MCF 10A (cell line): ENCODE results near the gene ZNF423. TPM values are rescaled to one million over a fixed set of nuclear protein-coding genes. Genes with fewer than 3 reads are reported as not detected.

Experiments used
- BruUV-seq: library from RNA; stranded (reverse); fragments of 400-500 nt; replicated peaks from 2 replicates; lab custom pipeline; 2021; lab: Mats Ljungman, UMichigan
- CTCF ChIA-PET: fragments of 300-600 bp; sonication (Branson Sonifier 250); formaldehyde crosslinking; extraction: SDS; loops from one replicate; lab custom pipeline; 2021; ENCODE audit warnings: antibody characterized with exemption, inconsistent platforms; lab: Yijun Ruan, JAX
- POLR2A ChIA-PET: fragments of 300-600, 350-650 bp; sonication (Branson Sonifier 250); formaldehyde crosslinking; extraction: SDS; loops from one replicate; lab custom pipeline; 2020; ENCODE audit warnings: antibody characterized with exemption, inconsistent platforms; lab: Yijun Ruan, JAX
- DNase-seq: peaks from one replicate; pipeline ENCODE4 v3.0.0-alpha.2; 2018; ENCODE audit not compliant: unreplicated experiment
- H3K27ac Mint-ChIP-seq: one replicate; pipeline ENCODE4 v1.8.0; 2022; ENCODE audit warnings: mild to moderate bottlenecking, low read depth, mixed read lengths; ENCODE audit not compliant: unreplicated experiment
- H3K27me3 Mint-ChIP-seq: one replicate; pipeline ENCODE4 v1.8.0; 2022; ENCODE audit warnings: mixed read lengths; ENCODE audit not compliant: insufficient read depth, unreplicated experiment
- H3K36me3 Mint-ChIP-seq: one replicate; pipeline ENCODE4 v1.8.0; 2022; ENCODE audit warnings: mild to moderate bottlenecking, moderate library complexity, mixed read lengths; ENCODE audit not compliant: insufficient read depth, unreplicated experiment
- H3K4me1 Mint-ChIP-seq: one replicate; pipeline ENCODE4 v1.8.0; 2022; ENCODE audit warnings: mixed read lengths; ENCODE audit not compliant: insufficient read depth, unreplicated experiment
- H3K4me3 Mint-ChIP-seq: one replicate; pipeline ENCODE4 v1.8.0; 2022; ENCODE audit warnings: mild to moderate bottlenecking, moderate library complexity, mixed read lengths; ENCODE audit not compliant: unreplicated experiment
- H3K9me3 Mint-ChIP-seq: one replicate; pipeline ENCODE4 v1.8.0; 2022; ENCODE audit warnings: mixed read lengths; ENCODE audit not compliant: unreplicated experiment
- CTCF ChIP-seq: fragments of 200-600 bp; IDR thresholded peaks from one replicate; pipeline ENCODE4 v1.8.0; 2022; ENCODE audit warnings: antibody characterized with exemption, mild to moderate bottlenecking; ENCODE audit not compliant: unreplicated experiment
- intact Hi-C: fragments of 100-400 bp; cut with micrococcal nuclease; formaldehyde crosslinking; loops from 2 replicates; pipeline ENCODE4 v1.14.1; 2022
- total RNA-seq: library from RNA; stranded (reverse); gene quantifications from 2 replicates; pipeline ENCODE4 v1.2.3, GENCODE V29; 2022

ZNF423 gene
- total RNA-seq, 1 experiment from 2014 or later, result not detected

GRCh38 chr16:49586466-49587450 is 269.2 kb downstream of the ZNF423 start:
- Mint-ChIP-seq H3K4me1 (no peaks in the 10 kb centered on the region), H3K9me3 (no peaks in the 10 kb centered on the region), H3K36me3 (no peaks in the 10 kb centered on the region), H3K27ac (no peak overlapping the region), H3K27me3 (peaks cover 57% of the 10 kb centered on the region), H3K4me3 (no peak overlapping the region)
- DNase-seq, result no peak
- BruUV-seq, result no TSS peak
- intact Hi-C loops, result no loop called here
- no peak for TF ChIP-seq CTCF
- ChIA-PET CTCF (interaction anchor here (0.6 to 1.1 kb wide), 4 partner anchors 8 to 438 kb away, joined by 3 to 4 read pairs (median 3); partner anchors contain the start of gene CNEP1R1), POLR2A (no interaction called here)

DNA sequence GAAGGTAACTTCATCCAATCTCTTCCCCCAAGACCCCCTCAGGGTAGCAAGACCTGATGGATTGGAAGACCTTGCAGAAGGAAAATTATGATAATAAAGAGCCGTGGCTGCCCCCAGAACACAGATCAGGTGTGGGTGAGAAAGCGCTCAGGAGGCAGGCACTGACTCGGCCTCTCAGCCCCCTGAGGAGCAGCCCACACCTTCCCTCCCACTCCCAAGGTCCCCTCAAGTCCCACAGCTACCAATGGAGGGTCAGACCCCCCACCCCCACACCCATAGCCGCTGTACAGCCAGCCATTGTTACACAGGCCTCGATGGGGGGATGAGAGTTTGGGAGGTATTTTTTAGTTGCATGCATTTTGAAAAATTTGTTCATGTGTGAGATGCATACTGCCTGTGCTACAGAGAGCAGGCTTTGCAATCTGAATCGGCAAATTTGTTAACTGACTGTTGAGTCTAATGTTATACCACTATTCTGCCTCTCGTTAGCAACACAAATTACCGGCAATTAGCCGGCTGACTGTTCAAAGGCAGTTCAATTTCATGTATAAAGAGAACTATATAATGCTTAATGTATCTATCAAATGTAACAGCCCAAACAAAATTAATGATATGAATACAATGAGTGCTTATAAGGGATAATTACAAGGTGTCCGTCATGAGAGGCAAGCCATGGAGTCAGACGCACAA is 270.6 kb downstream of the ZNF423 start:
- ChIA-PET CTCF (no interaction called here), POLR2A (no interaction called here)
- TF ChIP-seq CTCF, result no peak
- H3K4me3 Mint-ChIP-seq, result no peak overlapping the region
- peaks cover 53% of the 10 kb centered on the region for H3K27me3 Mint-ChIP-seq
- no peak overlapping the region for H3K27ac Mint-ChIP-seq
- H3K36me3 Mint-ChIP-seq, result no peaks in the 10 kb centered on the region
- H3K9me3 Mint-ChIP-seq, result no peaks in the 10 kb centered on the region
- DNase-seq, result no peak
- intact Hi-C loops, result no loop called here
- BruUV-seq, result no TSS peak
- H3K4me1 Mint-ChIP-seq, result no peaks in the 10 kb centered on the region

- DNase-seq, result no peak
- TF ChIP-seq CTCF, result no peak
- CTCF ChIA-PET, result interaction anchor here (1.1 to 1.5 kb wide), 3 partner anchors 9 to 176 kb away, joined by 3 to 7 read pairs (median 7); no protein-coding TSS in a partner anchor
- no TSS peak for BruUV-seq
- no peak overlapping the region for H3K27ac Mint-ChIP-seq
- H3K9me3 Mint-ChIP-seq, result no peaks in the 10 kb centered on the region
- H3K27me3 Mint-ChIP-seq, result peaks cover 58% of the 10 kb centered on the region
- POLR2A ChIA-PET, result no interaction called here
- intact Hi-C loops, result no loop called here
- H3K36me3 Mint-ChIP-seq, result no peaks in the 10 kb centered on the region
- no peak overlapping the region for H3K4me3 Mint-ChIP-seq
- no peaks in the 10 kb centered on the region for H3K4me1 Mint-ChIP-seq
Measured at GRCh38 chr16:49583911-49584310, 272.0 kb downstream of the ZNF423 start.
